ENCODE measurements around the gene HTD2.
A peak's percentile ranks its signal among the peaks of the same experiment; 100 is the strongest.
"Not testable (repeated sequence)": the region's sequence is repeated elsewhere in the genome, so short reads cannot be mapped to it uniquely, and the experiment has no call there.

Gene HTD2

GRCh38 chr3:58270485-58270884 is 35.8 kb upstream of the HTD2 start:
- TF ChIP-seq Cebpa-rat (IDR thresholded peaks at IDR 0.05) = no peak
- Histone ChIP-seq H3K27ac (no peak overlapping the region), H3K4me2 (no peak overlapping the region), H4K20me1 (no peaks in the 10 kb centered on the region), H3K36me3 (peaks cover 20 to 57% (median 29%) of the 10 kb centered on the region in 11 experiments; a peak in 17 of 22 replicates), H3K9me3 (replicated peaks in 1 of 11) (peaks cover 0 to 4% (median 1%) of the 10 kb centered on the region in 11 experiments; a peak in 6 of 22 replicates), H3K27me3 (no peaks in the 10 kb centered on the region), H3K4me1 (peaks cover 0 to 29% (median 3%) of the 10 kb centered on the region in 10 experiments; a peak in 10 of 20 replicates), H3K4me3 (no peak overlapping the region), H3K9ac (no peak overlapping the region)

GRCh38 chr3:58271901-58272501 is 34.3 kb upstream of the HTD2 start:
- Histone ChIP-seq H3K4me1 (peaks cover 0 to 29% (median 3%) of the 10 kb centered on the region in 10 experiments; a peak in 10 of 20 replicates), H3K4me3 (no peak overlapping the region), H3K4me2 (peak overlapping the region in 4 of 11 experiments; percentile 41 to 72 (median 62); a peak in 7 of 22 replicates)

GRCh38 chr3:58272891-58273290 is 33.4 kb upstream of the HTD2 start:
- H3K9me3 ChIP-seq (replicated peaks in 1 of 11) = peaks cover 4 to 16% (median 10%) of the 10 kb centered on the region in 11 experiments; a peak in 12 of 22 replicates
- no peaks in the 10 kb centered on the region for H3K27me3 ChIP-seq
- TF ChIP-seq Cebpa-rat (IDR thresholded peaks at IDR 0.05) = no peak
- peaks cover 14 to 52% (median 22%) of the 10 kb centered on the region in 11 experiments; a peak in 18 of 22 replicates for H3K36me3 ChIP-seq
- no peak overlapping the region for H3K9ac ChIP-seq
- no peaks in the 10 kb centered on the region for H4K20me1 ChIP-seq
- H3K4me3 ChIP-seq = no peak overlapping the region
- H3K4me2 ChIP-seq = peak overlapping the region in 2 of 11 experiments; percentile 61 to 63; a peak in 2 of 22 replicates
- H3K4me1 ChIP-seq = peaks cover 0 to 23% (median 3%) of the 10 kb centered on the region in 10 experiments; a peak in 10 of 20 replicates
- H3K27ac ChIP-seq = peak overlapping the region in 3 of 11 experiments; percentile 37 to 63 (median 56); a peak in 3 of 22 replicates

More at GRCh38 chr3:58271901-58272501, 34.3 kb upstream of the HTD2 start:
- Histone ChIP-seq H3K9me3 (replicated peaks in 1 of 11) (peaks cover 4 to 15% (median 9%) of the 10 kb centered on the region in 11 experiments; a peak in 12 of 22 replicates), H3K9ac (no peak overlapping the region), H3K36me3 (peaks cover 20 to 57% (median 31%) of the 10 kb centered on the region in 11 experiments; a peak in 18 of 22 replicates), H4K20me1 (no peaks in the 10 kb centered on the region), H3K27me3 (no peaks in the 10 kb centered on the region), H3K27ac (peak overlapping the region in 4 of 11 experiments; percentile 37 to 63 (median 51); a peak in 7 of 22 replicates)
- peak in 6 of 11 experiments; percentile 10 to 66 (median 37); a peak in 5 of 22 replicates for TF ChIP-seq Cebpa-rat (IDR thresholded peaks at IDR 0.05)

DNA sequence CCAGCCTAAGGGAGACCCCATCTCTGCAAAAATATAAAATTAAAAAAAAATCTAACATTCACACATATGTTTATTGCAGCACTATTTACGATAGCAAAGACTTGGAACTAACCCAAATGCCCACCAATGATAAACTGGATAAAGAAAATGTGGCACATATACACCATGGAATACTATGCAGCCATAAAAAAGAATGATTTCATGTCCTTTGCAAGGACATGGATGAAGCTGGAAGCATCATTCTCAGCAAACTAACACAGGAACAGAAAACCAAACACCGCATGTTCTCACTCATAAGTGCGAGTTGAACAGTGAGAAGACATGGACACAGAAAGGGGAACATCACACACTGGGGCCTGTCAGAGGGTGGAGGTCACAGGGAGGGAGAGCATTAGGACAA is 33.0 kb upstream of the HTD2 start:
- Histone ChIP-seq H3K4me1 (peaks cover 0 to 23% (median 3%) of the 10 kb centered on the region in 10 experiments; a peak in 10 of 20 replicates), H3K36me3 (peaks cover 11 to 49% (median 22%) of the 10 kb centered on the region in 11 experiments; a peak in 17 of 22 replicates), H3K9me3 (replicated peaks in 1 of 11) (peaks cover 4 to 16% (median 10%) of the 10 kb centered on the region in 11 experiments; a peak in 12 of 22 replicates)
- not testable (repeated sequence) for H3K9ac ChIP-seq, H4K20me1 ChIP-seq, H3K4me3 ChIP-seq, H3K4me2 ChIP-seq, H3K27me3 ChIP-seq, H3K27ac ChIP-seq

DNA sequence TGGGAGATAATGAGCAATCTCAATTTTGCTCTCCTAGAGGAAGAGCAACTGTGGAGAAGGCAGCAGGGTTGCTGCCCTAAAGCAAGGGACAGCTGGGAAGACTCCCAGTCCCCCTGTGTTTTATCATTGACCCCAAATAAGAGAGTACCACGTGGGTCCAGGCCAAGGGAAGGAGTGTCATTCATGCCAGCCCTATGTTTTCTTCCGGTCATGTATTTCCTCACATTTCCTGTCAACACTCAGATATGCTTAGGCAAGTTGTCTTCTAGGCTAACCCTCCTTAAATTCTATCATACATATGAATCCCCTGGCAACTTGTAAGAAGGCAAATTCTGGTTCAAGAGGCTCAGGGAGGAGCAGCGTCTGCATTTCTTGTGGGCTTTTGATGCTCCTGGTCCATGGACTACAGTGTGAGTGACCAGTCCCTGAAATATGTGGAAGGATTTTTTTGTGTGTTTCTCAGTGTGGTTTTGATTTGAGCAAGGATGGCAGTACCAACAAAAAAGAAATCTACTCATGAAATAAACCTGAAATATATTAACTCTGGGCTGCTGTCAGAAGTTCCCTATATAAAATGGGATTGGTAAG is 32.2 kb upstream of the HTD2 start:
- no peak overlapping the region for H3K9ac ChIP-seq
- no peaks in the 10 kb centered on the region for H3K27me3 ChIP-seq
- H3K4me1 ChIP-seq = peaks cover 0 to 23% (median 3%) of the 10 kb centered on the region in 10 experiments; a peak in 10 of 20 replicates
- no peak overlapping the region for H3K4me3 ChIP-seq
- no peaks in the 10 kb centered on the region for H4K20me1 ChIP-seq
- H3K9me3 ChIP-seq (replicated peaks in 1 of 11) = peaks cover 4 to 16% (median 10%) of the 10 kb centered on the region in 11 experiments; a peak in 12 of 22 replicates
- TF ChIP-seq Cebpa-rat (IDR thresholded peaks at IDR 0.05) = no peak
- H3K4me2 ChIP-seq = no peak overlapping the region; a peak in 1 of 22 replicates
- H3K36me3 ChIP-seq = peaks cover 11 to 41% (median 19%) of the 10 kb centered on the region in 11 experiments; a peak in 16 of 22 replicates
- H3K27ac ChIP-seq = no peak overlapping the region

DNA sequence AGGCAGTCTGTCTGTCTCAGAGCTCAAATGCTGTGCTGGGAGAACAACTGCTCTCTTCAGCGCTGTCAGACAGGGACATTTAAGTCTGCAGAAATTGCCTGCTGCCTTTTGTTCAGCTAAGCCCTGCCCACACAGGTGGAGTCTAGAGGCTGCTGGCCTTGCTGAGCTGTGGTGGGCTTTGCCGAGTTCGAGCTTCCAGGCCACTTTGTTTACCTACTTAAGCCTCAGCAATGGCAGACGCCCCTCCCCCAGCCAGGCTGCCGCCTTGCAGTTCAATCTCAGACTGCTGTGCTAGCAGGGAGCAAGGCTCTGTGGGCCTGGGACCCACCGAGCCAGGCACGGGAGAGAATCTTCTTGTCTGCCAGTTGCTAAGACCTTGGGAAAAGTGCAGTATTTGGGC is 25.3 kb upstream of the HTD2 start:
- TF ChIP-seq Cebpa-rat (IDR thresholded peaks at IDR 0.05) = no peak
- peaks cover 5 to 48% (median 16%) of the 10 kb centered on the region in 11 experiments; a peak in 14 of 22 replicates for H3K36me3 ChIP-seq

DNA sequence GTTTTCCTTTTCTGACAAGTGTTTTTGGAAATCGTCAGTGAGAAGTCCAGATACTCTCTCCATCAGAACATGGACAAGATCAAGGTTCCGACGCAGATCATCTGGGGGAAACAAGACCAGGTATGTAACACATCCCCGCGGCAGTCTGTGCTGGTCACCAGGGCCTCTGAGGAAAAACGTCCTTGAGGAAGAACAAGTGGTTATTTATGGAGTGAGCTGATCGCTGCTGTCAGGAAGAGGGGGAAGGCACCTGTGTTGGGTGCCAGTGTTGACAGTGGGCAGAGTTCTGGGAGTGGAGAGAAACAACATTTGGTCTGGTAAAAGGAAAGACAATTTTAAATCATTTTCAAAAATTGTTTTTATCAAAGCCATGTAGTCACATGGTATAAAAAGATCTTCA is 21.0 kb upstream of the HTD2 start:
- no peak overlapping the region for H3K4me2 ChIP-seq
- peaks cover 10 to 73% (median 29%) of the 10 kb centered on the region in 11 experiments; a peak in 18 of 22 replicates for H3K36me3 ChIP-seq
- H3K4me1 ChIP-seq = peaks cover 0 to 4% (median 0%) of the 10 kb centered on the region in 10 experiments; a peak in 1 of 20 replicates
- no peak overlapping the region for H3K27ac ChIP-seq
- no peak overlapping the region for H3K4me3 ChIP-seq
- TF ChIP-seq Cebpa-rat (IDR thresholded peaks at IDR 0.05) = no peak
- H3K27me3 ChIP-seq = no peaks in the 10 kb centered on the region
- H4K20me1 ChIP-seq = no peaks in the 10 kb centered on the region
- peaks cover 0 to 8% (median 5%) of the 10 kb centered on the region in 11 experiments; a peak in 11 of 22 replicates for H3K9me3 ChIP-seq (replicated peaks in 1 of 11)
- no peak overlapping the region for H3K9ac ChIP-seq

More for the DNA sequence above, 25.3 kb upstream of the HTD2 start:
- Histone ChIP-seq H3K4me3 (no peak overlapping the region), H3K27me3 (no peaks in the 10 kb centered on the region), H3K27ac (no peak overlapping the region), H3K9me3 (replicated peaks in 1 of 11) (peaks cover 3 to 6% (median 5%) of the 10 kb centered on the region in 11 experiments; a peak in 9 of 22 replicates), H3K4me2 (no peak overlapping the region), H4K20me1 (no peaks in the 10 kb centered on the region), H3K4me1 (no peaks in the 10 kb centered on the region), H3K9ac (no peak overlapping the region)

- H3K36me3 ChIP-seq = peaks cover 0 to 59% (median 21%) of the 10 kb centered on the region in 11 experiments; a peak in 17 of 22 replicates
- H3K27ac ChIP-seq = no peak overlapping the region
- TF ChIP-seq Cebpa-rat (IDR thresholded peaks at IDR 0.05) = no peak
These were observed 19.0 kb upstream of the HTD2 start for GRCh38 chr3:58287354-58287753.

More at GRCh38 chr3:58287354-58287753, 19.0 kb upstream of the HTD2 start:
- H3K27me3 ChIP-seq = no peaks in the 10 kb centered on the region
- H3K9me3 ChIP-seq (replicated peaks in 1 of 11) = peaks cover 0 to 12% (median 6%) of the 10 kb centered on the region in 11 experiments; a peak in 12 of 22 replicates
- no peak overlapping the region for H3K4me2 ChIP-seq
- no peaks in the 10 kb centered on the region for H4K20me1 ChIP-seq
- H3K9ac ChIP-seq = no peak overlapping the region
- no peak overlapping the region for H3K4me3 ChIP-seq
- H3K4me1 ChIP-seq = peaks cover 0 to 4% (median 0%) of the 10 kb centered on the region in 10 experiments; a peak in 1 of 20 replicates
